SK-N-SH (cell line): ENCODE results near the gene STK11IP. TPM values are rescaled to one million over a fixed set of nuclear protein-coding genes. Genes with fewer than 3 reads are reported as not detected.

Source experiments
- CTCF ChIA-PET: fragments of 300-600, 350-600 bp; formaldehyde crosslinking; extraction: SDS; loops from one replicate; lab custom pipeline; 2021; lab: Yijun Ruan, JAX
- POLR2A ChIA-PET: fragments of 350-600 bp; sonication (Branson Sonifier 250); formaldehyde crosslinking; extraction: SDS; loops from one replicate; lab custom pipeline; 2020; ENCODE audit warnings: antibody characterized with exemption, inconsistent platforms; lab: Yijun Ruan, JAX
- DNase-seq: peaks from one replicate; pipeline ENCODE4 v3.0.0; 2012
- H2AFZ ChIP-seq: fragments of 200-600 bp; sonication (generic); 2 replicates; pipeline ENCODE4 v1.8.1; 2016; ENCODE audit warnings: antibody characterized with exemption, mild to moderate bottlenecking, low read depth
- H3F3A ChIP-seq: fragments of 200-600 bp; sonication (generic); replicated peaks from 2 replicates; pipeline ENCODE3; 2016; ENCODE audit warnings: antibody characterized with exemption, mild to moderate bottlenecking; ENCODE audit not compliant: insufficient read depth
- H3K27ac ChIP-seq, 2 experiments: fragments of 200-500 bp in 1 of 2; fragments of 200-600 bp in 1 of 2; sonication (Bioruptor generic) in 1 of 2; sonication (generic), shearing (Covaris generic) in 1 of 2; 2 replicates each; pipeline versions ENCODE4 v1.5.1 to v1.6.1; 2014 to 2016; ENCODE audit warnings: low read depth in 2 of 2, inconsistent platforms in 1 of 2, low read length in 1 of 2, mild to moderate bottlenecking in 1 of 2, mixed read lengths in 1 of 2
- H3K27me3 ChIP-seq: fragments of 200-600 bp; sonication (generic), shearing (Covaris generic); 2 replicates; pipeline ENCODE4 v1.6.1; 2016; ENCODE audit warnings: mixed run types; ENCODE audit not compliant: insufficient read depth
- H3K36me3 ChIP-seq, 2 experiments: fragments of 200-500 bp in 1 of 2; fragments of 200-600 bp in 1 of 2; sonication (Bioruptor generic) in 1 of 2; sonication (generic) in 1 of 2; replicated peaks in 1 of 2; 2 replicates each; pipeline versions ENCODE3 to v1.5.1; 2014 to 2016; ENCODE audit warnings: low read length in 1 of 2, mild to moderate bottlenecking in 1 of 2; ENCODE audit not compliant: insufficient read depth in 2 of 2, control insufficient read depth in 1 of 2
- H3K4me1 ChIP-seq, 2 experiments: fragments of 200-500 bp in 1 of 2; fragments of 200-600 bp in 1 of 2; sonication (Bioruptor generic) in 1 of 2; sonication (generic), shearing (Covaris generic) in 1 of 2; 2 replicates each; pipeline versions ENCODE4 v1.5.1 to v1.6.1; 2014 to 2016; ENCODE audit warnings: low read depth in 1 of 2, low read length in 1 of 2, mixed run types in 1 of 2; ENCODE audit not compliant: insufficient read depth in 2 of 2, control insufficient read depth in 1 of 2
- H3K4me2 ChIP-seq: fragments of 200-600 bp; sonication (generic), shearing (Covaris generic); 2 replicates; pipeline ENCODE4 v1.6.1; 2017; ENCODE audit warnings: mixed run types
- H3K4me3 ChIP-seq, 2 experiments: fragments of 200-500 bp in 1 of 2; fragments of 200-600 bp in 1 of 2; sonication (Bioruptor generic) in 1 of 2; sonication (generic), shearing (Covaris generic) in 1 of 2; 2 replicates each; pipeline versions ENCODE4 v1.5.1 to v1.8.1; 2014 to 2016; ENCODE audit warnings: low read depth in 2 of 2, inconsistent platforms in 1 of 2, low read length in 1 of 2, mild to moderate bottlenecking in 1 of 2, mixed read lengths in 1 of 2, moderate library complexity in 1 of 2
- H3K79me2 ChIP-seq: fragments of 200-600 bp; sonication (generic); 2 replicates; pipeline ENCODE4 v1.8.1; 2017; ENCODE audit warnings: mild to moderate bottlenecking; ENCODE audit not compliant: insufficient read depth
- H3K9ac ChIP-seq: fragments of 200-600 bp; sonication (generic); 2 replicates; pipeline ENCODE4 v1.6.1; 2017; ENCODE audit warnings: mixed run types
- H3K9me2 ChIP-seq: fragments of 200-600 bp; sonication (generic); 2 replicates; pipeline ENCODE4 v1.6.1; 2017; ENCODE audit warnings: mixed run types
- H3K9me3 ChIP-seq: fragments of 200-600 bp; sonication (generic); 2 replicates; pipeline ENCODE4 v1.6.1; 2017; ENCODE audit warnings: mixed run types, mild to moderate bottlenecking, moderate library complexity
- H4K20me1 ChIP-seq: fragments of 200-600 bp; sonication (generic); 2 replicates; pipeline ENCODE4 v1.6.1; 2017; ENCODE audit warnings: mild to moderate bottlenecking, mixed run types; ENCODE audit not compliant: insufficient read depth
- CHD2 ChIP-seq: fragments of 150-350 bp; IDR thresholded peaks from 2 replicates; pipeline ENCODE4 v1.6.1; 2018; ENCODE audit warnings: low read length; ENCODE audit not compliant: partially characterized antibody
- CTCF ChIP-seq: fragments of 200-600 bp; sonication (generic); IDR thresholded peaks from 2 replicates; pipeline ENCODE4 v1.6.1; 2017; ENCODE audit warnings: antibody characterized with exemption, mild to moderate bottlenecking, moderate library complexity
- ELF1 ChIP-seq: IDR thresholded peaks from 2 replicates; pipeline ENCODE4 v1.4.0; 2012
- FOSL2 ChIP-seq: IDR thresholded peaks from 2 replicates; pipeline ENCODE4 v1.4.0; 2012; ENCODE audit warnings: low read depth, mild to moderate bottlenecking, moderate library complexity, borderline replicate concordance
- FOXJ3 ChIP-seq: sonication (generic); formaldehyde crosslinking; IDR thresholded peaks from 2 replicates; pipeline ENCODE4 v1.5.1; 2020; ENCODE audit warnings: mild to moderate bottlenecking, missing genetic modification reagents
- GABPA ChIP-seq: IDR thresholded peaks from 2 replicates; pipeline ENCODE4 v1.4.0; 2012; ENCODE audit warnings: low read depth, mild to moderate bottlenecking
- GATA2 ChIP-seq: sonication (generic); formaldehyde crosslinking; IDR thresholded peaks from 2 replicates; pipeline ENCODE4 v1.5.0; 2020; ENCODE audit warnings: mild to moderate bottlenecking, missing genetic modification reagents
- IRF3 ChIP-seq: fragments of 150-350 bp; IDR thresholded peaks from 2 replicates; pipeline ENCODE4 v1.6.1; 2016; ENCODE audit warnings: mild to moderate bottlenecking, low read depth, low read length
- MAX ChIP-seq: IDR thresholded peaks from 2 replicates; pipeline ENCODE4 v1.4.0; 2012; ENCODE audit warnings: low read depth
- NFIC ChIP-seq: IDR thresholded peaks from 2 replicates; pipeline ENCODE4 v1.4.0; 2012; ENCODE audit warnings: borderline replicate concordance
- NRF1 ChIP-seq: IDR thresholded peaks from 2 replicates; pipeline ENCODE4 v1.6.1; 2012; ENCODE audit warnings: low read depth, mild to moderate bottlenecking, low read length
- PBX3 ChIP-seq: IDR thresholded peaks from 2 replicates; pipeline ENCODE4; 2012
- POLR2AphosphoS5 ChIP-seq: IDR thresholded peaks from 2 replicates; pipeline ENCODE4 v1.6.1; 2012; ENCODE audit warnings: low read depth, low read length
- RAD21 ChIP-seq: IDR thresholded peaks from 2 replicates; pipeline ENCODE4 v1.6.1; 2012; ENCODE audit warnings: mild to moderate bottlenecking, low read length
- REST ChIP-seq: IDR thresholded peaks from 2 replicates; pipeline ENCODE4 v1.6.1; 2012; ENCODE audit warnings: mild to moderate bottlenecking, low read depth, low read length, moderate library complexity
- RFX5 ChIP-seq: IDR thresholded peaks from 2 replicates; pipeline ENCODE4 v1.6.1; 2012; ENCODE audit warnings: mild to moderate bottlenecking, improper control_type of control experiment, low read length
- RXRA ChIP-seq: IDR thresholded peaks from 2 replicates; pipeline ENCODE4 v1.4.0; 2012; ENCODE audit warnings: low read depth, mild to moderate bottlenecking, borderline replicate concordance
- SIN3A ChIP-seq: IDR thresholded peaks from 2 replicates; pipeline ENCODE4 v1.6.1; 2012; ENCODE audit warnings: low read depth, mild to moderate bottlenecking, low read length, moderate library complexity, borderline replicate concordance
- TAF1 ChIP-seq: IDR thresholded peaks from 2 replicates; pipeline ENCODE4 v1.6.1; 2012; ENCODE audit warnings: low read depth, mild to moderate bottlenecking, low read length, moderate library complexity, borderline replicate concordance
- TEAD4 ChIP-seq: IDR thresholded peaks from 2 replicates; pipeline ENCODE4 v1.4.0; 2012; ENCODE audit warnings: mild to moderate bottlenecking, borderline replicate concordance; ENCODE audit not compliant: insufficient read depth
- USF2 ChIP-seq: fragments of 150-350 bp; IDR thresholded peaks from 2 replicates; pipeline ENCODE4 v1.6.1; 2017; ENCODE audit warnings: antibody characterized with exemption, low read length, low read depth, borderline replicate concordance
- YY1 ChIP-seq: IDR thresholded peaks from 2 replicates; pipeline ENCODE4 v1.4.0; 2012; ENCODE audit warnings: low read depth, mild to moderate bottlenecking
- WGBS: methylation state at CpG from one replicate; pipeline ENCODE4 v1.1.6; 2017; ENCODE audit warnings: low lambda C conversion rate; 5-methylcytosine and 5-hydroxymethylcytosine counted together
- polyA plus RNA-seq, 3 experiments: library from polyadenylated mRNA; depleted of rRNA; stranded (reverse); fragments of >200 nt; gene quantifications; 2 replicates each; pipeline ENCODE4 v1.2.3, GENCODE V29; 2012

Gene STK11IP
- polyA plus RNA-seq, 1 of the 3 experiments (the other 2 are of a cell fraction): 22.9 TPM

GRCh38 chr2:219571311-219572236 lies 26.1 kb upstream of the STK11IP start, which contains the start of gene OBSL1:
TSS of gene OBSL1 (minus strand) at chr2:219571539. CDS start at chr2:219571232, 307 bp downstream.
- 22% methylated on average over 13 of the region's 42 CpGs for whole genome bisulfite sequencing
- peak within 1 kb of the TSS; percentile 81 for H3K4me2 ChIP-seq
- H3K27me3 ChIP-seq: no peaks in the 10 kb centered on the region
- CTCF ChIA-PET: interaction anchor here (0.5 to 5.5 kb wide), 11 partner anchors 9 to 118 kb away, joined by 3 to 48 read pairs (median 6); partner anchors contain the start of gene STK11IP
- peak within 1 kb of the TSS; percentile 36 to 76 for H3K27ac ChIP-seq
- H3K9me3 ChIP-seq: no peaks in the 10 kb centered on the region
- no peaks in the 10 kb centered on the region for H4K20me1 ChIP-seq
- peaks cover 3 to 21% of the 10 kb centered on the region in 2 experiments; a peak in 1 of 4 replicates for H3K4me1 ChIP-seq
- H2AFZ ChIP-seq: peak within 1 kb of the TSS; percentile 97
- H3K79me2 ChIP-seq: peaks cover 4% of the 10 kb centered on the region; the same call in 1 of the 2 replicates
- H3K9me2 ChIP-seq: no peaks in the 10 kb centered on the region
- H3K4me3 ChIP-seq: peak within 1 kb of the TSS; percentile 65 to 82
- peaks cover 6% of the 10 kb centered on the region for H3F3A ChIP-seq
- DNase-seq: peak; percentile 97
- H3K9ac ChIP-seq: peak within 1 kb of the TSS; percentile 69
- H3K36me3 ChIP-seq: peaks cover 6 to 24% of the 10 kb centered on the region in 2 experiments
- POLR2A ChIA-PET: interaction anchor here (0.9 to 3.8 kb wide), 9 partner anchors 10 to 71 kb away, joined by 3 to 56 read pairs (median 9); partner anchors contain the start of genes CHPF, STK11IP and TMEM198
- TF ChIP-seq NFIC: 0 out of 2 replicates have a peak, but pooled peaks have one; percentile 7
- no peak; the same call in 1 of the 2 replicates for TF ChIP-seq RAD21
- TF ChIP-seq USF2: no peak
- no peak for TF ChIP-seq RFX5
- peak; percentile 51; the same call in 1 of the 2 replicates for TF ChIP-seq TAF1
- peak; percentile 39; the same call in 1 of the 2 replicates for TF ChIP-seq ELF1
- 0 out of 2 replicates have a peak, but pooled peaks have one; percentile 46 for TF ChIP-seq FOXJ3 (CRISPR knock-in tag)
- no peak for TF ChIP-seq CTCF
- no peak for TF ChIP-seq NRF1
- no peak for TF ChIP-seq REST
- TF ChIP-seq GABPA: peak; percentile 62; the same call in 1 of the 2 replicates
- 0 out of 2 replicates have a peak, but pooled peaks have one; percentile 30 for TF ChIP-seq SIN3A
- TF ChIP-seq RXRA: no peak
- TF ChIP-seq PBX3: no peak
- no peak for TF ChIP-seq FOSL2
- TF ChIP-seq POLR2AphosphoS5: peak; percentile 40; the same call in 1 of the 2 replicates
- TF ChIP-seq MAX: 0 out of 2 replicates have a peak, but pooled peaks have one; percentile 31
- TF ChIP-seq IRF3: no peak
- TF ChIP-seq YY1: no peak
- TF ChIP-seq TEAD4: no peak
- peak; percentile 87 for TF ChIP-seq GATA2 (CRISPR knock-in tag)
- TF ChIP-seq CHD2: peak; percentile 69
